Activated gamma-delta T cell treated with anti-CD3 and anti-CD28 coated beads, Interleukin-2, amount 50 U/mL, for 16 hours (primary cell): ENCODE results near the gene KCNQ1.
A peak's percentile ranks its signal among the peaks of the same experiment; 100 is the strongest.

Source experiments
- DNase-seq: peaks from one replicate; pipeline ENCODE4 v3.0.0-alpha.2; 2020; ENCODE audit warnings: low read depth

The KCNQ1 gene

GRCh38 chr11:2461253-2461955, 16.6 kb downstream of the KCNQ1 start:
- DNase-seq, result no peak

GRCh38 chr11:2461956-2462542, 17.2 kb downstream of the KCNQ1 start:
- no peak for DNase-seq

GRCh38 chr11:2462543-2462985, 17.8 kb downstream of the KCNQ1 start:
- no peak for DNase-seq

- no peak for DNase-seq
These were observed 18.4 kb downstream of the KCNQ1 start for GRCh38 chr11:2462986-2463765.

GRCh38 chr11:2463766-2464277, 19.0 kb downstream of the KCNQ1 start:
- no peak for DNase-seq

- DNase-seq, result no peak
These were observed 19.8 kb downstream of the KCNQ1 start for GRCh38 chr11:2464451-2465165.

GRCh38 chr11:2465202-2466068, 20.6 kb downstream of the KCNQ1 start:
- DNase-seq, result no peak

GRCh38 chr11:2466069-2466801, 21.4 kb downstream of the KCNQ1 start:
- no peak for DNase-seq

GRCh38 chr11:2466869-2467694, 22.3 kb downstream of the KCNQ1 start:
- DNase-seq, result peak; percentile 25

GRCh38 chr11:2467695-2468055, 22.9 kb downstream of the KCNQ1 start:
- DNase-seq, result no peak

- DNase-seq, result no peak
These were observed 23.8 kb downstream of the KCNQ1 start for GRCh38 chr11:2468363-2469235.

- DNase-seq, result no peak
These were observed 25.7 kb downstream of the KCNQ1 start for GRCh38 chr11:2470495-2470894.

- no peak for DNase-seq
These were observed 26.4 kb downstream of the KCNQ1 start for GRCh38 chr11:2471048-2471803.

- no peak for DNase-seq
These were observed 26.9 kb downstream of the KCNQ1 start for GRCh38 chr11:2471804-2472096.

GRCh38 chr11:2472428-2473186, 27.8 kb downstream of the KCNQ1 start:
- DNase-seq, result no peak

- DNase-seq, result no peak
These were observed 28.7 kb downstream of the KCNQ1 start for GRCh38 chr11:2473361-2474058.
